WTC11 (cell line): ENCODE measurements around the gene BRSK1. TPM values are rescaled to one million over a fixed set of nuclear protein-coding genes. Genes with fewer than 3 reads are reported as not detected.

Experiments used
- ATAC-seq: fragments of 200-7000 bp; cut with Tn5 transposase; 2 replicates; pipeline ENCODE4 v1.10.0; 2021; ENCODE audit warnings: mild to moderate bottlenecking, moderate library complexity
- CTCF ChIA-PET: fragments of 300-600 bp; sonication (Branson Sonifier 250); formaldehyde crosslinking; loops from one replicate; lab custom pipeline; 2021; ENCODE audit warnings: antibody characterized with exemption; lab: Charles Lee
- POLR2A ChIA-PET: fragments of 350-600 bp; sonication (Branson Sonifier 250); formaldehyde crosslinking; loops from one replicate; lab custom pipeline; 2021; ENCODE audit warnings: antibody characterized with exemption; lab: Charles Lee
- DNase-seq: peaks from one replicate; pipeline ENCODE4 v3.0.0; 2021; ENCODE audit warnings: low spot score
- H3K27ac Mint-ChIP-seq: 2 replicates; pipeline ENCODE4 v1.8.0; 2021; ENCODE audit warnings: mixed read lengths
- H3K27me3 Mint-ChIP-seq: 2 replicates; pipeline ENCODE4 v1.8.0; 2021; ENCODE audit warnings: low read depth, mild to moderate bottlenecking, moderate library complexity, mixed read lengths
- H3K36me3 Mint-ChIP-seq: 2 replicates; pipeline ENCODE4 v1.8.0; 2021; ENCODE audit warnings: mixed read lengths
- H3K4me1 Mint-ChIP-seq: 2 replicates; pipeline ENCODE4 v1.8.0; 2022; ENCODE audit warnings: mixed read lengths
- H3K4me3 Mint-ChIP-seq: 2 replicates; pipeline ENCODE4 v1.8.0; 2021; ENCODE audit warnings: mild to moderate bottlenecking, moderate library complexity, mixed read lengths
- H3K9me3 Mint-ChIP-seq: 2 replicates; pipeline ENCODE4 v1.8.0; 2021; ENCODE audit warnings: mixed read lengths
- ATF3 ChIP-seq: sonication (generic); formaldehyde crosslinking; conservative IDR thresholded peaks from 2 replicates; pipeline ENCODE4 v1.8.1; 2022; ENCODE audit warnings: mild to moderate bottlenecking, missing genetic modification reagents
- E2F1 ChIP-seq: sonication (generic); formaldehyde crosslinking; IDR thresholded peaks from 2 replicates; pipeline ENCODE4 v1.8.0; 2022; ENCODE audit warnings: mild to moderate bottlenecking, missing genetic modification reagents
- FOXP1 ChIP-seq: sonication (generic); formaldehyde crosslinking; IDR thresholded peaks from 2 replicates; pipeline ENCODE4 v1.8.0; 2022; ENCODE audit warnings: missing genetic modification reagents, mild to moderate bottlenecking, moderate library complexity, borderline replicate concordance
- GABPB1 ChIP-seq: sonication (generic); formaldehyde crosslinking; IDR thresholded peaks from 2 replicates; pipeline ENCODE4 v1.8.1; 2023; ENCODE audit warnings: mild to moderate bottlenecking, missing genetic modification reagents
- JAZF1 ChIP-seq: fragments of 250-450 bp; sonication (Bioruptor Pico); IDR thresholded peaks from 2 replicates; pipeline ENCODE4 v1.9.0; 2021; ENCODE audit warnings: moderate library complexity, mild to moderate bottlenecking, inconsistent platforms
- NR2C2 ChIP-seq: sonication (generic); formaldehyde crosslinking; IDR thresholded peaks from 2 replicates; pipeline ENCODE4 v1.8.0; 2022; ENCODE audit warnings: mild to moderate bottlenecking, missing genetic modification reagents
- OVOL2 ChIP-seq: fragments of 250-450 bp; sonication (Bioruptor Pico); IDR thresholded peaks from 2 replicates; pipeline ENCODE4 v1.9.0; 2021; ENCODE audit warnings: mild to moderate bottlenecking, borderline replicate concordance
- ZNF396 ChIP-seq: fragments of 250-450 bp; sonication (Bioruptor Pico); IDR thresholded peaks from 2 replicates; pipeline ENCODE4 v1.8.0; 2021; ENCODE audit warnings: mild to moderate bottlenecking, moderate library complexity, borderline replicate concordance
- ZNF425 ChIP-seq: fragments of 250-450 bp; sonication (Bioruptor Pico); conservative IDR thresholded peaks from 2 replicates; pipeline ENCODE4 v1.9.0; 2021; ENCODE audit warnings: mild to moderate bottlenecking
- ZNF671 ChIP-seq: fragments of 250-450 bp; sonication (Bioruptor Pico); IDR thresholded peaks from 2 replicates; pipeline ENCODE4 v1.8.0; 2021; ENCODE audit warnings: mild to moderate bottlenecking
- total RNA-seq: library from RNA; stranded (reverse); gene quantifications from 3 replicates; pipeline ENCODE4 v1.2.3, GENCODE V29; 2021
- TF ChIP-seq, protein P1 (sequence below): fragments of 200-600 bp; IDR thresholded peaks from 2 replicates; pipeline ENCODE4 v1.8.0; 2022; ENCODE audit warnings: antibody characterized with exemption
- TF ChIP-seq, protein P2 (sequence below): sonication (generic); formaldehyde crosslinking; IDR thresholded peaks from 2 replicates; pipeline ENCODE4 v1.8.1; 2023; ENCODE audit warnings: mild to moderate bottlenecking, missing genetic modification reagents, borderline replicate concordance
- TF ChIP-seq, protein P3 (sequence below): fragments of 250-450 bp; sonication (Bioruptor Pico); IDR thresholded peaks from 2 replicates; pipeline ENCODE4 v1.9.0; 2021; ENCODE audit warnings: mild to moderate bottlenecking
- TF ChIP-seq, protein P4 (sequence below): sonication (generic); formaldehyde crosslinking; IDR thresholded peaks from 2 replicates; pipeline ENCODE4 v1.8.1; 2022; ENCODE audit warnings: low read depth, mild to moderate bottlenecking, moderate library complexity, missing genetic modification reagents, borderline replicate concordance

BRSK1 gene
- total RNA-seq, 1 experiment from 2014 or later = 52.4 TPM

- Mint-ChIP-seq H3K36me3 (no peaks in the 10 kb centered on the region), H3K9me3 (no peaks in the 10 kb centered on the region), H3K4me1 (peaks cover 5% of the 10 kb centered on the region), H3K27me3 (peaks cover 38% of the 10 kb centered on the region), H3K4me3 (no peak overlapping the region), H3K27ac (no peak overlapping the region)
- ATAC-seq (no peak), DNase-seq (no peak)
- CTCF ChIA-PET = interaction anchor here (0.8 kb wide), 1 partner anchor 33 kb away, joined by 3 read pairs; no protein-coding TSS in a partner anchor
- POLR2A ChIA-PET = no interaction called here
- no peak for TF ChIP-seq E2F1
- no peak for TF ChIP-seq JAZF1 (CRISPR knock-in tag)
- TF ChIP-seq ATF3 (CRISPR knock-in tag) = no peak
- peak; percentile 96 for TF ChIP-seq GABPB1
- no peak for TF ChIP-seq FOXP1
- TF ChIP-seq ZNF396 (CRISPR knock-in tag) = no peak
- no peak for TF ChIP-seq NR2C2
Observed at GRCh38 chr19:55333870-55334269, 50.1 kb downstream of the BRSK1 start.

GRCh38 chr19:55336101-55336500 is 52.3 kb downstream of the BRSK1 start:
- Mint-ChIP-seq H3K4me1 (peaks cover 6% of the 10 kb centered on the region), H3K4me3 (no peak overlapping the region)
- TF ChIP-seq ZNF671 (CRISPR knock-in tag) = no peak
- TF ChIP-seq, protein P1, sequence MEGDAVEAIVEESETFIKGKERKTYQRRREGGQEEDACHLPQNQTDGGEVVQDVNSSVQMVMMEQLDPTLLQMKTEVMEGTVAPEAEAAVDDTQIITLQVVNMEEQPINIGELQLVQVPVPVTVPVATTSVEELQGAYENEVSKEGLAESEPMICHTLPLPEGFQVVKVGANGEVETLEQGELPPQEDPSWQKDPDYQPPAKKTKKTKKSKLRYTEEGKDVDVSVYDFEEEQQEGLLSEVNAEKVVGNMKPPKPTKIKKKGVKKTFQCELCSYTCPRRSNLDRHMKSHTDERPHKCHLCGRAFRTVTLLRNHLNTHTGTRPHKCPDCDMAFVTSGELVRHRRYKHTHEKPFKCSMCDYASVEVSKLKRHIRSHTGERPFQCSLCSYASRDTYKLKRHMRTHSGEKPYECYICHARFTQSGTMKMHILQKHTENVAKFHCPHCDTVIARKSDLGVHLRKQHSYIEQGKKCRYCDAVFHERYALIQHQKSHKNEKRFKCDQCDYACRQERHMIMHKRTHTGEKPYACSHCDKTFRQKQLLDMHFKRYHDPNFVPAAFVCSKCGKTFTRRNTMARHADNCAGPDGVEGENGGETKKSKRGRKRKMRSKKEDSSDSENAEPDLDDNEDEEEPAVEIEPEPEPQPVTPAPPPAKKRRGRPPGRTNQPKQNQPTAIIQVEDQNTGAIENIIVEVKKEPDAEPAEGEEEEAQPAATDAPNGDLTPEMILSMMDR = no peak
- TF ChIP-seq, protein P2, sequence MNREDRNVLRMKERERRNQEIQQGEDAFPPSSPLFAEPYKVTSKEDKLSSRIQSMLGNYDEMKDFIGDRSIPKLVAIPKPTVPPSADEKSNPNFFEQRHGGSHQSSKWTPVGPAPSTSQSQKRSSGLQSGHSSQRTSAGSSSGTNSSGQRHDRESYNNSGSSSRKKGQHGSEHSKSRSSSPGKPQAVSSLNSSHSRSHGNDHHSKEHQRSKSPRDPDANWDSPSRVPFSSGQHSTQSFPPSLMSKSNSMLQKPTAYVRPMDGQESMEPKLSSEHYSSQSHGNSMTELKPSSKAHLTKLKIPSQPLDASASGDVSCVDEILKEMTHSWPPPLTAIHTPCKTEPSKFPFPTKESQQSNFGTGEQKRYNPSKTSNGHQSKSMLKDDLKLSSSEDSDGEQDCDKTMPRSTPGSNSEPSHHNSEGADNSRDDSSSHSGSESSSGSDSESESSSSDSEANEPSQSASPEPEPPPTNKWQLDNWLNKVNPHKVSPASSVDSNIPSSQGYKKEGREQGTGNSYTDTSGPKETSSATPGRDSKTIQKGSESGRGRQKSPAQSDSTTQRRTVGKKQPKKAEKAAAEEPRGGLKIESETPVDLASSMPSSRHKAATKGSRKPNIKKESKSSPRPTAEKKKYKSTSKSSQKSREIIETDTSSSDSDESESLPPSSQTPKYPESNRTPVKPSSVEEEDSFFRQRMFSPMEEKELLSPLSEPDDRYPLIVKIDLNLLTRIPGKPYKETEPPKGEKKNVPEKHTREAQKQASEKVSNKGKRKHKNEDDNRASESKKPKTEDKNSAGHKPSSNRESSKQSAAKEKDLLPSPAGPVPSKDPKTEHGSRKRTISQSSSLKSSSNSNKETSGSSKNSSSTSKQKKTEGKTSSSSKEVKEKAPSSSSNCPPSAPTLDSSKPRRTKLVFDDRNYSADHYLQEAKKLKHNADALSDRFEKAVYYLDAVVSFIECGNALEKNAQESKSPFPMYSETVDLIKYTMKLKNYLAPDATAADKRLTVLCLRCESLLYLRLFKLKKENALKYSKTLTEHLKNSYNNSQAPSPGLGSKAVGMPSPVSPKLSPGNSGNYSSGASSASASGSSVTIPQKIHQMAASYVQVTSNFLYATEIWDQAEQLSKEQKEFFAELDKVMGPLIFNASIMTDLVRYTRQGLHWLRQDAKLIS (CRISPR knock-in tag) = no peak
- TF ChIP-seq OVOL2 (CRISPR knock-in tag) = no peak
- TF ChIP-seq, protein P3, sequence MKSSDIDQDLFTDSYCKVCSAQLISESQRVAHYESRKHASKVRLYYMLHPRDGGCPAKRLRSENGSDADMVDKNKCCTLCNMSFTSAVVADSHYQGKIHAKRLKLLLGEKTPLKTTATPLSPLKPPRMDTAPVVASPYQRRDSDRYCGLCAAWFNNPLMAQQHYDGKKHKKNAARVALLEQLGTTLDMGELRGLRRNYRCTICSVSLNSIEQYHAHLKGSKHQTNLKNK = no peak
- TF ChIP-seq, protein P4, sequence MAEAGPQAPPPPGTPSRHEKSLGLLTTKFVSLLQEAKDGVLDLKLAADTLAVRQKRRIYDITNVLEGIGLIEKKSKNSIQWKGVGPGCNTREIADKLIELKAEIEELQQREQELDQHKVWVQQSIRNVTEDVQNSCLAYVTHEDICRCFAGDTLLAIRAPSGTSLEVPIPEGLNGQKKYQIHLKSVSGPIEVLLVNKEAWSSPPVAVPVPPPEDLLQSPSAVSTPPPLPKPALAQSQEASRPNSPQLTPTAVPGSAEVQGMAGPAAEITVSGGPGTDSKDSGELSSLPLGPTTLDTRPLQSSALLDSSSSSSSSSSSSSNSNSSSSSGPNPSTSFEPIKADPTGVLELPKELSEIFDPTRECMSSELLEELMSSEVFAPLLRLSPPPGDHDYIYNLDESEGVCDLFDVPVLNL (CRISPR knock-in tag) = no peak
- TF ChIP-seq ZNF425 = no peak
- TF ChIP-seq, all 79 proteins: peak for 0
- H3K27me3 Mint-ChIP-seq = peaks cover 32% of the 10 kb centered on the region
- DNase-seq = no peak
- ChIA-PET POLR2A (no interaction called here), CTCF (interaction anchor here (1.3 kb wide), 1 partner anchor 35 kb away, joined by 3 read pairs; no protein-coding TSS in a partner anchor)
- no peaks in the 10 kb centered on the region for H3K9me3 Mint-ChIP-seq
- no peak overlapping the region for H3K27ac Mint-ChIP-seq
- ATAC-seq = no peak
- H3K36me3 Mint-ChIP-seq = no peaks in the 10 kb centered on the region
